Right lobe of liver (tissue), 4 donors: ENCODE results near the gene SLC16A12.

Experiments used
- CTCF ChIP-seq, 4 donors: fragments of 200-600 bp in 3 of 4; fragments of 450-650 bp in 1 of 4; IDR thresholded peaks; one replicate each; pipeline versions ENCODE4 v1.5.1 to v1.8.0; 2016 to 2022; ENCODE audit warnings: antibody characterized with exemption in 4 of 4, mild to moderate bottlenecking in 2 of 4
- POLR2A ChIP-seq: fragments of 450-650 bp; IDR thresholded peaks from one replicate; pipeline ENCODE4 v1.6.1; 2017; ENCODE audit warnings: antibody characterized with exemption, mild to moderate bottlenecking
- donor health status: DM: no; HTN: no; CAD: no.
- donor health status: DM: no; HTN: no; CAD: no.
- donor health status: DM: no; HTN: yes; CAD: no.

- TF ChIP-seq CTCF (IDR thresholded peaks at IDR 0.05) (no peak), POLR2A (no peak)
Observed at GRCh38 chr10:89413398-89413912, 121.9 kb downstream of the SLC16A12 start.
